AG10803 (cell line): ENCODE measurements around the gene TMEM45B.
A peak's percentile ranks its signal among the peaks of the same experiment; 100 is the strongest.

Experiments
- DNase-seq: peaks from one replicate; pipeline ENCODE4 v3.0.0; 2010; ENCODE audit warnings: low read depth
- H3K4me3 ChIP-seq: 2 replicates; pipeline ENCODE4 v1.5.1; 2011; ENCODE audit warnings: mild to moderate bottlenecking, low read length, control low read depth
- TF ChIP-seq, protein P1 (sequence below): conservative IDR thresholded peaks from 2 replicates; pipeline ENCODE4 v1.5.1; 2011; ENCODE audit warnings: mild to moderate bottlenecking, low read length, control low read depth, inconsistent platforms

Gene TMEM45B

DNA sequence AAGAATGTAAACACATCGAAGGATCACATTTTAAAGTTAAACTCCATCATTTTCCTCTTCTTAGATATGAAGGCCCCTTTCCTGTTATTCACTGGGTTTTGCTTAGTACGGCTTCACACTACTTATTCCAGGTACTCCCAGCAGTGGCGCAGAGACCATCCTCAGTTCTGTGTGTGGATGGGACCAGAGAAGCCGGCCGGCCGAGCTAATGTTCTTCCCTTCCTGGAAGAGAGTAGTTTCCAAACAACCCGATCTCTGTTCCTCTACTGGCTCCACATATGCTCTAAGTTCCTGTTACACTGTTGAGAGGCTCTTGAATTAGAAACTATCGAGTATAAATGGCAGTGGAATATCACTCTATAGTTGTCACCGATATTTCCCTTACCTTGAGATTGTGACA, 80.4 kb downstream of the TMEM45B start:
- TF ChIP-seq, protein P1, sequence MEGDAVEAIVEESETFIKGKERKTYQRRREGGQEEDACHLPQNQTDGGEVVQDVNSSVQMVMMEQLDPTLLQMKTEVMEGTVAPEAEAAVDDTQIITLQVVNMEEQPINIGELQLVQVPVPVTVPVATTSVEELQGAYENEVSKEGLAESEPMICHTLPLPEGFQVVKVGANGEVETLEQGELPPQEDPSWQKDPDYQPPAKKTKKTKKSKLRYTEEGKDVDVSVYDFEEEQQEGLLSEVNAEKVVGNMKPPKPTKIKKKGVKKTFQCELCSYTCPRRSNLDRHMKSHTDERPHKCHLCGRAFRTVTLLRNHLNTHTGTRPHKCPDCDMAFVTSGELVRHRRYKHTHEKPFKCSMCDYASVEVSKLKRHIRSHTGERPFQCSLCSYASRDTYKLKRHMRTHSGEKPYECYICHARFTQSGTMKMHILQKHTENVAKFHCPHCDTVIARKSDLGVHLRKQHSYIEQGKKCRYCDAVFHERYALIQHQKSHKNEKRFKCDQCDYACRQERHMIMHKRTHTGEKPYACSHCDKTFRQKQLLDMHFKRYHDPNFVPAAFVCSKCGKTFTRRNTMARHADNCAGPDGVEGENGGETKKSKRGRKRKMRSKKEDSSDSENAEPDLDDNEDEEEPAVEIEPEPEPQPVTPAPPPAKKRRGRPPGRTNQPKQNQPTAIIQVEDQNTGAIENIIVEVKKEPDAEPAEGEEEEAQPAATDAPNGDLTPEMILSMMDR, result no peak
- no peak for DNase-seq
- H3K4me3 ChIP-seq, result peak overlapping the region; percentile 89

DNA sequence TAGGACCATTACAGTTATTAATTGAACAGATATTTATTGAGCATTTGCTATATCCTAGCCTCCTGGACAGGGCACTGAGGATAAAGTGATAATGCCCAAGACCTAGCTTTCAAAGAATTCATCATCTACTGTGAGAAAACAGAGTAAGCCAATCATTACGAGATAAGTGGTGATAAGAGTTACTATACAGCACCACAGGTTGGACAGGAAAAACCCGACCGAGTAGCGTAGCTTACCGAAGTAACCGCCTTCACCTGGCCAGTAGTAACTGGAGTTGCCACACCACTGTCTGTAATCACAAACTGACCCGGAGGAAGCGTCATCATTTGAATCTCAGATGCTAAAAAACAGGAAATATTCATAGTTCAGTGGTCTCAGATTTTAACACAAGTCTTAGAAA, 89.8 kb downstream of the TMEM45B start:
- TF ChIP-seq, protein P1, result no peak
- DNase-seq, result no peak
- no peak overlapping the region for H3K4me3 ChIP-seq
